ENCODE results near the gene UPB1.

Gene UPB1

DNA sequence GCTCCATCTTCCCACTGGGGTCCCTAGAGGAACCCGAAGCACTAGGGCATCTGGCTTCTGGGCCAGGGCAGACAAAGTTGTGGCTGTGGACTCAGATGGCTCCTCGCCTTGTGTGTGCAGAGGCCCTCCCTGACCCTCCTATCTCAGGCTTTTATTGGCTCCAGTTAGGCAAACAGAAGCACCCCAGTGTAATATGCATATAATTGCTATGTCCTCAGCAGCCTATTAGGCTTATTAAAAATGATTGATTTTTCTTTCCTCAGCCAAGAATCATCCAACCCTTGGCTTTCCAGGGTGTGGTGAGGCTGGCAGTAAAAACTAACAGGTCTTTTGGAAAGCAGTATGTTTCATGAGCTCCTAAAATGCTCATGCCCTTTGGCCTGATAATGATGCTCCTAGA is 22.3 kb downstream of the UPB1 start:
- H3K4me3 ChIP-seq (ENCODE audit: low read length): no peak overlapping the region
- TF ChIP-seq, protein P1, sequence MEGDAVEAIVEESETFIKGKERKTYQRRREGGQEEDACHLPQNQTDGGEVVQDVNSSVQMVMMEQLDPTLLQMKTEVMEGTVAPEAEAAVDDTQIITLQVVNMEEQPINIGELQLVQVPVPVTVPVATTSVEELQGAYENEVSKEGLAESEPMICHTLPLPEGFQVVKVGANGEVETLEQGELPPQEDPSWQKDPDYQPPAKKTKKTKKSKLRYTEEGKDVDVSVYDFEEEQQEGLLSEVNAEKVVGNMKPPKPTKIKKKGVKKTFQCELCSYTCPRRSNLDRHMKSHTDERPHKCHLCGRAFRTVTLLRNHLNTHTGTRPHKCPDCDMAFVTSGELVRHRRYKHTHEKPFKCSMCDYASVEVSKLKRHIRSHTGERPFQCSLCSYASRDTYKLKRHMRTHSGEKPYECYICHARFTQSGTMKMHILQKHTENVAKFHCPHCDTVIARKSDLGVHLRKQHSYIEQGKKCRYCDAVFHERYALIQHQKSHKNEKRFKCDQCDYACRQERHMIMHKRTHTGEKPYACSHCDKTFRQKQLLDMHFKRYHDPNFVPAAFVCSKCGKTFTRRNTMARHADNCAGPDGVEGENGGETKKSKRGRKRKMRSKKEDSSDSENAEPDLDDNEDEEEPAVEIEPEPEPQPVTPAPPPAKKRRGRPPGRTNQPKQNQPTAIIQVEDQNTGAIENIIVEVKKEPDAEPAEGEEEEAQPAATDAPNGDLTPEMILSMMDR (conservative IDR thresholded peaks at IDR 0.05; ENCODE audit: low read length): no peak
- DNase-seq (ENCODE audit: low read depth): no peak

DNA sequence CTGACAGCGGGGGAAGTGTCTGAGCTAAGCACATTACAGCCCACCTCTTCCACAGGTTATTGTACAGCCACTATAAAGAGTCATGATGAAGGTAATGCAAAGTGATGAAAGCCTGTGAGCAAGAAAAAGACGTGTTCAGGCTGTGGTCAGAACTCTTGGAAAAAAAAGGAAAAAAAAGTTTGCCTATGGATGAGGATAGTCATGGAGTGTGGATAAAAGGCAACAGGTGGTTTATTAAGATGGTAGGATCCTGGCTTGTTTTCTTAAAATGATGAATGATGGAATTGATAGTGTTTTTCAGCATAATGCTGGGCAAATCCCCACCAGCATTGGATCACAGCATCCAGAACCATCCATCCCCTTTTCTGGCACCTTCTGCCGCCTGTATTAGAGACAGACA is 23.1 kb downstream of the UPB1 start:
- TF ChIP-seq, protein P1 (conservative IDR thresholded peaks at IDR 0.05; ENCODE audit: low read length): no peak
- no peak overlapping the region for H3K4me3 ChIP-seq (ENCODE audit: low read length)
- DNase-seq (ENCODE audit: low read depth): no peak

DNA sequence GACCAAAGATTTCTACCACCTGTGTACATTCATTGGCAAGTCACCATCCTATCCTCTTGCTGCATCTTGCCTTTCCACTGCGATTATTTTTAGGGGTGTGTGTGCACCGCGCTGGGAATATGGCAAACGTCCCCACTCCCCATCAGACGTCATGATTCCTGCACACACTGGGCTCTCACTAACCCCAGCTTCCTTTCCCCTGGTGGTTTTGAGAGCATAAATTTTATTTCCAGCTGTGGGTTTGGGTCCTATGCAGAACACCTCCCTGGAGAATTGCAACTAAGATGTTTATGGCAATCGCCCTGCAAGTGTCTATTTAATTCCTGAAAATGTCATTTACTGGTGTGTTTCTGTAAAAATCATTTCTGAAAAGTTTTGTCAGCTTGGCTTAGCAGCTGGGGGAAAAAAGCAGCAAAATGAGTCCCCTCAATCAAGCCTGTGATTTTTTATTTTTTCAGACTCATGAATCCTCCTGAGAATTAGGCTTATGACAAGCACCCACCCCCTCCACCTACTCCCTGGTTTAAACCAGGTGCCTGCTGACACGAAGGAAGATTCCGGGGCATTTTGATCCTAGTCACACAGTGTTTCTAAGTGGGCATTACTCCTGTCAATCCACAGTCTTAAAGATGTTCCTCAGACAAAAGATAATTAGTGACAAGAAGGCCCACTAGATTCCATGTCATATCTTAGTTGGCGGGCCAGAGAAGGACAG is 23.8 kb downstream of the UPB1 start:
- DNase-seq (ENCODE audit: low read depth): no peak
- TF ChIP-seq, protein P1 (conservative IDR thresholded peaks at IDR 0.05; ENCODE audit: low read length): no peak
- H3K4me3 ChIP-seq (ENCODE audit: low read length): no peak overlapping the region

DNA sequence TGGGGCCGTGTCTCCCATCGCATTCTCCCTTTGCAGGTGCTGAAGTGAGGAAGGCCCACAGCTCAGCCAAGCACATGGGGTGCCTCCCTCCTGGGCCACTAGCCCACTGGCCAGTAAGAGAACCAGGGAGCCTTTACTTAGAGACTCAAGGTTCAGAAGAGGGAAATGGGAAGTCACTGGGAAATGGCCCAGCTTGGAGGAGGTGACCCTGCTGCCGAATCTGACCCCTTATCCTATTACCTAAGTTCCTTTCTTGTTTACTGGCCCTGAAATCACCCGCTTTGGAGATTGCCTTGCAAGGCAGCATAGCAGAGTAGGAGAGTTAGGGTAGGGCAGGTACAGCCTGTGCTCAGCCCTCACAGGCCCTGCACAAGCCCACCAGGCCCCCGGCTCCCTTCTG is 24.4 kb downstream of the UPB1 start:
- no peak overlapping the region for H3K4me3 ChIP-seq (ENCODE audit: low read length)
- DNase-seq (ENCODE audit: low read depth): no peak
- TF ChIP-seq, protein P1 (conservative IDR thresholded peaks at IDR 0.05; ENCODE audit: low read length): no peak

DNA sequence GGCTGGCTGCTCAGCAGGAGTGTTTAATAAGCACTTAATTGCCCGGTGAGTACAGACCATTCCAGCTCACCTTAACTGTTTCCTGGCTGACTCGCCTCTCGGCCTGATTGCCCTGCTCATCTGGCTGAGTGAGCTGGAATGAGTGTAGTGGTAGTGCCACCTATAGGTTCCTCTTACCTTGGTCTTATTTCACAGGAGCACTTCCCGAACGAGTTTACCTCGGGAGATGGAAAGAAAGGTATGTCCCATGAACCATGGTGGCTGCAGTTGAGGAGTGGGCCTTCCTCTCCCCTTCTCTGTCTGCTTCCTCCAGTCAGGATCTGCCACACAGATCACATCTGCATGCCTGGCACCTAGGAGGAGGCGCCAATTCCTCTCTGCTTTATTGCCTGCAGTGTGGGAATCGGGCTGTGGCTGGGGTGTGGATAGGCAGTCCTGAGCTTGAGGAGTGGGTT is 26.7 kb downstream of the UPB1 start:
- DNase-seq (ENCODE audit: low read depth): peak; percentile 41
- TF ChIP-seq, protein P1 (conservative IDR thresholded peaks at IDR 0.05; ENCODE audit: low read length): peak; percentile 48
- no peak overlapping the region for H3K4me3 ChIP-seq (ENCODE audit: low read length)

DNA sequence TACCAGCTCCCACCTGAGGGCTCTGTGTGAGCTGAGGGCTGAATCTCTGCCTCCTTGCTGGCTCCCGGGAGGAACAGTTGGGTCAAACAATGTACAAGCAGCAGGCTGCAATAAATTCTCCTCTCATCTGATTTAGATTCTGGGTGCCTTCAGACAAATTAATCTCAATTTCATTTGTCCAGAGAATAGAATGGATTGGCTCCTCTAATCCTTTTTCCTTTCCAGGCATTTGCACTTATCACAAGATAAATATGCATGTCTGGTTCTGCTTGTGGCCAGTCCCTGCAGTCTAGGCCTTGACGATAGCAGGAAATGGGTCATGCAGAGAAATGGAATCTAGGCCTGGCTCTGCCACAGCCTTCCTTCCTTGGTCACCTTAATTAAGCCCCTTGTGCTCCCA is 28.7 kb downstream of the UPB1 start:
- H3K4me3 ChIP-seq (ENCODE audit: low read length): no peak overlapping the region
- TF ChIP-seq, protein P1 (conservative IDR thresholded peaks at IDR 0.05; ENCODE audit: low read length): no peak
- peak; percentile 67 for DNase-seq (ENCODE audit: low read depth)

DNA sequence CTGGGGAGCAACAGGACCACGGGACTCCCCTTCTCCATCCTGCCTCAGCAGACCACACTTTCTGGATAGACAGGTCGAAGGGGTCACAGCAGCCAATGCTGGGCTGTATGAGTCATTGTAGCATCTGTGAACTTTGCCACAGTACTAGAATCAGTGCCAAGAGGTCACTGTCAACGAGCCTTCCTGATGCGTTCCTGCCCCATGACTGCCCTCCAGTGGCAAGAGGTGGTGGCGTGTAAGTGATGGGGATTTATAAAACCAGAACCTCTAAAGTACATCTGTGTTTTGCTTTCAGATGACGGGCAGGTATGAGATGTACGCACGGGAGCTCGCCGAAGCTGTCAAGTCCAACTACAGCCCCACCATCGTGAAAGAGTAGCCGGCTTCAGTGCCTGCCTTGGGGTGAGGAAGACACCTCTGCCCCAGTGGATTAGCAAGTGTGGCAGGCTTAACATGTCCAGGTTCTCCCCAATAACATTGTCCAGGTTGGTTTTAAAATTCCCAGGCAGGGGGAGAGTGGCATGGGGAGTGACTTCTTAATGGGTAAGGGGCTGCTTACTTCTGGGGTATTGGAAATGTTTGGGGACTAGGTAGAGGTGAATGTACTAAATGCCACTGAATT is 30.4 kb downstream of the UPB1 start:
- TF ChIP-seq, protein P1 (conservative IDR thresholded peaks at IDR 0.05; ENCODE audit: low read length): peak; percentile 97
- H3K4me3 ChIP-seq (ENCODE audit: low read length): no peak overlapping the region
- DNase-seq (ENCODE audit: low read depth): peak; percentile 66
